H1 (cell line): ENCODE results near the gene CHD2. TPM values are rescaled to one million over a fixed set of nuclear protein-coding genes. Genes with fewer than 3 reads are reported as not detected.

Source experiments
- BACH1 ChIP-seq: IDR thresholded peaks from 2 replicates; pipeline ENCODE4 v1.6.1; 2012; ENCODE audit warnings: low read length, improper control_type of control experiment
- GABPA ChIP-seq: IDR thresholded peaks from 2 replicates; pipeline ENCODE4 v1.6.1; 2011; ENCODE audit warnings: mild to moderate bottlenecking, low read length, moderate library complexity, borderline replicate concordance; ENCODE audit not compliant: insufficient read depth
- HDAC2 ChIP-seq, 2 experiments: fragments of 300-600 bp in 1 of 2; sonication (generic) in 1 of 2; IDR thresholded peaks; 2 replicates each; pipeline ENCODE4 v1.6.1; 2011 to 2012; ENCODE audit warnings: low read depth in 2 of 2, low read length in 2 of 2, mild to moderate bottlenecking in 2 of 2, moderate library complexity in 2 of 2, borderline replicate concordance in 1 of 2, inconsistent platforms in 1 of 2
- SIRT6 ChIP-seq: IDR thresholded peaks from one replicate; pipeline ENCODE4 v1.7.1; 2012; ENCODE audit warnings: low read length, inconsistent platforms
- YY1 ChIP-seq: IDR thresholded peaks from 2 replicates; pipeline ENCODE4 v1.6.1; 2011; ENCODE audit warnings: low read depth, mild to moderate bottlenecking, low read length
- polyA plus RNA-seq, 7 experiments: library from polyadenylated mRNA; depleted of rRNA in 3 of 7; stranded (reverse) in 5 of 7; unstranded in 2 of 7; fragments of >200 nt in 5 of 7; fragments of 200-250 nt in 2 of 7; gene quantifications; 1 replicate in 5 of 7; 2 replicates in 1 of 7; 4 replicates in 1 of 7; pipeline versions ENCODE4 v1.2.1 to v1.2.3, GENCODE V29; 2011 to 2013; ENCODE audit warnings: missing spikeins in 2 of 7, mixed read lengths in 2 of 7
- total RNA-seq: library from RNA; stranded (reverse); fragmentation: NEBNext Ultra II Directional; extraction: Animal tissue kit (Norgen Biotek cat#: 25700); gene quantifications from 2 replicates; pipeline ENCODE4 v1.2.1, GENCODE V29; 2021
- TF ChIP-seq, protein P1 (sequence below): IDR thresholded peaks from 2 replicates; pipeline ENCODE4 v1.6.1; 2012; ENCODE audit warnings: inconsistent platforms

CHD2 gene
- total and polyA plus RNA-seq, 2 of the 8 experiments (the other 6 are each of a cell fraction or from before 2014, with no cell fraction given), result 28.8 to 70.0 TPM

GRCh38 chr15:93042211-93042610 lies 142.1 kb downstream of the CHD2 start (continued):
- TF ChIP-seq BACH1 (no peak), YY1 (no peak), SIRT6 (no peak), HDAC2 (IDR thresholded peaks at IDR 0.05; ENCODE audit: borderline replicate concordance in 1 of 2, low read depth in 2 of 2, low read length in 2 of 2) (no peak), GABPA (no peak)
- TF ChIP-seq, protein P1, sequence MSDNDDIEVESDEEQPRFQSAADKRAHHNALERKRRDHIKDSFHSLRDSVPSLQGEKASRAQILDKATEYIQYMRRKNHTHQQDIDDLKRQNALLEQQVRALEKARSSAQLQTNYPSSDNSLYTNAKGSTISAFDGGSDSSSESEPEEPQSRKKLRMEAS, result no peak
